ENCODE data around the gene ZMYND15.

GRCh38 chr17:4759776-4760236 is 20.2 kb downstream of the ZMYND15 start:
- no peak for TF ChIP-seq POLR2A (IDR thresholded peaks at IDR 0.05)
- no peak for TF ChIP-seq CTCF (IDR thresholded peaks at IDR 0.05)
